HS-27A (cell line): ENCODE measurements around the gene KIF24.
"Not testable (repeated sequence)": the region's sequence is repeated elsewhere in the genome, so short reads cannot be mapped to it uniquely, and the experiment has no call there.

Experiments
- DNase-seq: peaks from one replicate; pipeline ENCODE4 v3.0.0-alpha.2; 2012; ENCODE audit warnings: low read depth, missing footprints

Gene KIF24

GRCh38 chr9:34365282-34365681 is 36.2 kb upstream of the KIF24 start:
- DNase-seq: no peak

- no peak for DNase-seq
Measured at GRCh38 chr9:34363619-34364351, 34.7 kb upstream of the KIF24 start.

- DNase-seq: no peak
Measured at GRCh38 chr9:34362614-34363214, 33.6 kb upstream of the KIF24 start.

GRCh38 chr9:34352957-34353356 is 23.9 kb upstream of the KIF24 start:
- not testable (repeated sequence) for DNase-seq

- DNase-seq: not testable (repeated sequence)
Measured at GRCh38 chr9:34352122-34352652, 23.1 kb upstream of the KIF24 start.

GRCh38 chr9:34349324-34349723 is 20.3 kb upstream of the KIF24 start:
- DNase-seq: no peak

GRCh38 chr9:34347800-34348158 is 18.7 kb upstream of the KIF24 start:
- DNase-seq: no peak

GRCh38 chr9:34346873-34347799 is 18.1 kb upstream of the KIF24 start:
- no peak for DNase-seq

GRCh38 chr9:34343605-34344004 is 14.5 kb upstream of the KIF24 start:
- no peak for DNase-seq

- no peak for DNase-seq
Measured at GRCh38 chr9:34343090-34343489, 14.0 kb upstream of the KIF24 start.

GRCh38 chr9:34341659-34342295 is 12.7 kb upstream of the KIF24 start:
- DNase-seq: no peak

GRCh38 chr9:34338665-34339385 is 9.8 kb upstream of the KIF24 start:
- no peak for DNase-seq

- not testable (repeated sequence) for DNase-seq
Measured at GRCh38 chr9:34338079-34338478, 9.0 kb upstream of the KIF24 start.

GRCh38 chr9:34337403-34337802 is 8.3 kb upstream of the KIF24 start:
- DNase-seq: no peak

- no peak for DNase-seq
Measured at GRCh38 chr9:34335376-34335775, 6.3 kb upstream of the KIF24 start.

- no peak for DNase-seq
Measured at GRCh38 chr9:34334916-34335315, 5.8 kb upstream of the KIF24 start.

- no peak for DNase-seq
Measured at GRCh38 chr9:34334337-34334824, 5.3 kb upstream of the KIF24 start.

GRCh38 chr9:34333836-34334235 is 4.8 kb upstream of the KIF24 start:
- DNase-seq: no peak

- no peak for DNase-seq
Measured at GRCh38 chr9:34332076-34332964, 3.3 kb upstream of the KIF24 start.

GRCh38 chr9:34331196-34331595 is 2.1 kb upstream of the KIF24 start:
- no peak for DNase-seq
